ENCODE results near the gene UNC5C.

GRCh38 chr4:95536650-95537049, 12.1 kb downstream of the UNC5C start:
- TF ChIP-seq EZH2 (IDR thresholded peaks at IDR 0.05; ENCODE audit: borderline replicate concordance, control insufficient read depth, low read depth, low read length) (no peak), USF2 (IDR thresholded peaks at IDR 0.05; ENCODE audit: borderline replicate concordance, low read depth, low read length) (no peak), ASH2L (IDR thresholded peaks at IDR 0.05; ENCODE audit: borderline replicate concordance, low read depth) (no peak), CTCF (IDR thresholded peaks at IDR 0.05 in 2 of 3, conservative IDR thresholded peaks at IDR 0.05 in 1 of 3; ENCODE audit: control insufficient read depth in 2 of 3, extremely low read depth in 1 of 3, insufficient read depth in 1 of 3, low read depth in 3 of 3, low read length in 3 of 3) (no peak), TCF3 (IDR thresholded peaks at IDR 0.05; ENCODE audit: borderline replicate concordance, insufficient read depth, low read depth, low read length) (no peak)

Data from GM12878 (cell line).